ENCODE results near the gene CCDC24.
A peak's percentile ranks its signal among the peaks of the same experiment; 100 is the strongest.

The CCDC24 gene

GRCh38 chr1:44036409-44037139 is 45.2 kb downstream of the CCDC24 start:
- H3K9ac ChIP-seq (ENCODE audit: low read depth in 1 of 2, low read length in 2 of 2) = no peak overlapping the region
- no peaks in the 10 kb centered on the region for H3K9me3 ChIP-seq (ENCODE audit: control insufficient read depth in 2 of 2, low read length in 2 of 2)
- no peaks in the 10 kb centered on the region for H3K36me3 ChIP-seq (ENCODE audit: control insufficient read depth in 2 of 2, insufficient read depth in 2 of 2, low read length in 2 of 2)
- peak overlapping the region in 1 of 2 donors; percentile 16 for H3K27ac ChIP-seq (ENCODE audit: low read depth in 2 of 2, low read length in 2 of 2)
- no peak overlapping the region for H3K4me3 ChIP-seq (ENCODE audit: low read length in 2 of 2)
- H3K4me1 ChIP-seq (ENCODE audit: control insufficient read depth in 2 of 2, insufficient read depth in 2 of 2, low read length in 2 of 2) = peaks cover 22% of the 10 kb centered on the region in 2 donors
- no peaks in the 10 kb centered on the region for H3K27me3 ChIP-seq (ENCODE audit: control insufficient read depth in 2 of 2, insufficient read depth in 2 of 2, low read length in 2 of 2)

GRCh38 chr1:44037154-44037553 is 45.8 kb downstream of the CCDC24 start:
- no peaks in the 10 kb centered on the region for H3K27me3 ChIP-seq (ENCODE audit: control insufficient read depth in 2 of 2, insufficient read depth in 2 of 2, low read length in 2 of 2)
- peaks cover 16% of the 10 kb centered on the region in 2 donors for H3K4me1 ChIP-seq (ENCODE audit: control insufficient read depth in 2 of 2, insufficient read depth in 2 of 2, low read length in 2 of 2)
- H3K27ac ChIP-seq (ENCODE audit: low read depth in 2 of 2, low read length in 2 of 2) = no peak overlapping the region
- no peaks in the 10 kb centered on the region for H3K36me3 ChIP-seq (ENCODE audit: control insufficient read depth in 2 of 2, insufficient read depth in 2 of 2, low read length in 2 of 2)
- H3K4me3 ChIP-seq (ENCODE audit: low read length in 2 of 2) = no peak overlapping the region
- H3K9ac ChIP-seq (ENCODE audit: low read depth in 1 of 2, low read length in 2 of 2) = no peak overlapping the region
- no peaks in the 10 kb centered on the region for H3K9me3 ChIP-seq (ENCODE audit: control insufficient read depth in 2 of 2, low read length in 2 of 2)

GRCh38 chr1:44038876-44039657 is 47.7 kb downstream of the CCDC24 start:
- peaks cover 10 to 11% of the 10 kb centered on the region in 2 donors for H3K4me1 ChIP-seq (ENCODE audit: control insufficient read depth in 2 of 2, insufficient read depth in 2 of 2, low read length in 2 of 2)
- no peaks in the 10 kb centered on the region for H3K36me3 ChIP-seq (ENCODE audit: control insufficient read depth in 2 of 2, insufficient read depth in 2 of 2, low read length in 2 of 2)
- H3K27ac ChIP-seq (ENCODE audit: low read depth in 2 of 2, low read length in 2 of 2) = no peak overlapping the region
- no peak overlapping the region for H3K4me3 ChIP-seq (ENCODE audit: low read length in 2 of 2)
- no peaks in the 10 kb centered on the region for H3K9me3 ChIP-seq (ENCODE audit: control insufficient read depth in 2 of 2, low read length in 2 of 2)
- no peak overlapping the region for H3K9ac ChIP-seq (ENCODE audit: low read depth in 1 of 2, low read length in 2 of 2)
- no peaks in the 10 kb centered on the region for H3K27me3 ChIP-seq (ENCODE audit: control insufficient read depth in 2 of 2, insufficient read depth in 2 of 2, low read length in 2 of 2)

- Histone ChIP-seq H3K9ac (ENCODE audit: low read depth in 1 of 2, low read length in 2 of 2) (no peak overlapping the region), H3K4me1 (ENCODE audit: control insufficient read depth in 2 of 2, insufficient read depth in 2 of 2, low read length in 2 of 2) (peaks cover 9 to 10% of the 10 kb centered on the region in 2 donors), H3K27ac (ENCODE audit: low read depth in 2 of 2, low read length in 2 of 2) (no peak overlapping the region), H3K9me3 (ENCODE audit: control insufficient read depth in 2 of 2, low read length in 2 of 2) (no peaks in the 10 kb centered on the region), H3K27me3 (ENCODE audit: control insufficient read depth in 2 of 2, insufficient read depth in 2 of 2, low read length in 2 of 2) (no peaks in the 10 kb centered on the region), H3K4me3 (ENCODE audit: low read length in 2 of 2) (no peak overlapping the region), H3K36me3 (ENCODE audit: control insufficient read depth in 2 of 2, insufficient read depth in 2 of 2, low read length in 2 of 2) (no peaks in the 10 kb centered on the region)
Observed at GRCh38 chr1:44040418-44040817, 49.0 kb downstream of the CCDC24 start.

- H3K4me1 ChIP-seq (ENCODE audit: control insufficient read depth in 2 of 2, insufficient read depth in 2 of 2, low read length in 2 of 2) = peaks cover 7 to 10% of the 10 kb centered on the region in 2 donors
- H3K9me3 ChIP-seq (ENCODE audit: control insufficient read depth in 2 of 2, low read length in 2 of 2) = no peaks in the 10 kb centered on the region
- H3K36me3 ChIP-seq (ENCODE audit: control insufficient read depth in 2 of 2, insufficient read depth in 2 of 2, low read length in 2 of 2) = no peaks in the 10 kb centered on the region
- H3K9ac ChIP-seq (ENCODE audit: low read depth in 1 of 2, low read length in 2 of 2) = no peak overlapping the region
- no peaks in the 10 kb centered on the region for H3K27me3 ChIP-seq (ENCODE audit: control insufficient read depth in 2 of 2, insufficient read depth in 2 of 2, low read length in 2 of 2)
- H3K27ac ChIP-seq (ENCODE audit: low read depth in 2 of 2, low read length in 2 of 2) = no peak overlapping the region
- no peak overlapping the region for H3K4me3 ChIP-seq (ENCODE audit: low read length in 2 of 2)
Observed at GRCh38 chr1:44040846-44041245, 49.4 kb downstream of the CCDC24 start.

GRCh38 chr1:44043176-44044070 is 52.0 kb downstream of the CCDC24 start:
- Histone ChIP-seq H3K9me3 (ENCODE audit: control insufficient read depth in 2 of 2, low read length in 2 of 2) (no peaks in the 10 kb centered on the region), H3K4me3 (ENCODE audit: low read length in 2 of 2) (no peak overlapping the region), H3K4me1 (ENCODE audit: control insufficient read depth in 2 of 2, insufficient read depth in 2 of 2, low read length in 2 of 2) (peaks cover 0 to 6% of the 10 kb centered on the region in 2 donors), H3K27ac (ENCODE audit: low read depth in 2 of 2, low read length in 2 of 2) (no peak overlapping the region), H3K9ac (ENCODE audit: low read depth in 1 of 2, low read length in 2 of 2) (no peak overlapping the region), H3K36me3 (ENCODE audit: control insufficient read depth in 2 of 2, insufficient read depth in 2 of 2, low read length in 2 of 2) (no peaks in the 10 kb centered on the region), H3K27me3 (ENCODE audit: control insufficient read depth in 2 of 2, insufficient read depth in 2 of 2, low read length in 2 of 2) (no peaks in the 10 kb centered on the region)

- Histone ChIP-seq H3K4me3 (ENCODE audit: low read length in 2 of 2) (no peak overlapping the region), H3K4me1 (ENCODE audit: control insufficient read depth in 2 of 2, insufficient read depth in 2 of 2, low read length in 2 of 2) (peaks cover 0 to 6% of the 10 kb centered on the region in 2 donors), H3K9ac (ENCODE audit: low read depth in 1 of 2, low read length in 2 of 2) (no peak overlapping the region), H3K27ac (ENCODE audit: low read depth in 2 of 2, low read length in 2 of 2) (no peak overlapping the region), H3K9me3 (ENCODE audit: control insufficient read depth in 2 of 2, low read length in 2 of 2) (no peaks in the 10 kb centered on the region), H3K36me3 (ENCODE audit: control insufficient read depth in 2 of 2, insufficient read depth in 2 of 2, low read length in 2 of 2) (no peaks in the 10 kb centered on the region), H3K27me3 (ENCODE audit: control insufficient read depth in 2 of 2, insufficient read depth in 2 of 2, low read length in 2 of 2) (no peaks in the 10 kb centered on the region)
Observed at GRCh38 chr1:44044071-44044801, 52.8 kb downstream of the CCDC24 start.

- H3K36me3 ChIP-seq (ENCODE audit: control insufficient read depth in 2 of 2, insufficient read depth in 2 of 2, low read length in 2 of 2) = no peaks in the 10 kb centered on the region
- no peaks in the 10 kb centered on the region for H3K27me3 ChIP-seq (ENCODE audit: control insufficient read depth in 2 of 2, insufficient read depth in 2 of 2, low read length in 2 of 2)
- no peak overlapping the region for H3K9ac ChIP-seq (ENCODE audit: low read depth in 1 of 2, low read length in 2 of 2)
- H3K4me3 ChIP-seq (ENCODE audit: low read length in 2 of 2) = no peak overlapping the region
- no peak overlapping the region for H3K27ac ChIP-seq (ENCODE audit: low read depth in 2 of 2, low read length in 2 of 2)
- peaks cover 0 to 6% of the 10 kb centered on the region in 2 donors for H3K4me1 ChIP-seq (ENCODE audit: control insufficient read depth in 2 of 2, insufficient read depth in 2 of 2, low read length in 2 of 2)
- no peaks in the 10 kb centered on the region for H3K9me3 ChIP-seq (ENCODE audit: control insufficient read depth in 2 of 2, low read length in 2 of 2)
Observed at GRCh38 chr1:44045064-44045463, 53.7 kb downstream of the CCDC24 start.

Data from mucosa of rectum (tissue), 2 donors.